ENCODE measurements around the gene KIAA0319L.
"Not testable (repeated sequence)": the region's sequence is repeated elsewhere in the genome, so short reads cannot be mapped to it uniquely, and the experiment has no call there.

KIAA0319L gene

GRCh38 chr1:35499231-35499630 lies 58.0 kb downstream of the KIAA0319L start:
- DNase-seq (ENCODE audit: low read depth in 1 of 2, low spot score in 1 of 2): no peak

- DNase-seq (ENCODE audit: low read depth in 1 of 2, low spot score in 1 of 2): no peak
These were observed 59.6 kb downstream of the KIAA0319L start for GRCh38 chr1:35497571-35497970.

- no peak for DNase-seq (ENCODE audit: low read depth in 1 of 2, low spot score in 1 of 2)
These were observed 67.0 kb downstream of the KIAA0319L start for GRCh38 chr1:35490250-35490649.

GRCh38 chr1:35488336-35488735 lies 68.9 kb downstream of the KIAA0319L start:
- no peak for DNase-seq (ENCODE audit: low read depth in 1 of 2, low spot score in 1 of 2)

GRCh38 chr1:35486858-35487408 lies 70.3 kb downstream of the KIAA0319L start:
- no peak for DNase-seq (ENCODE audit: low read depth in 1 of 2, low spot score in 1 of 2)

GRCh38 chr1:35481229-35481628 lies 76.0 kb downstream of the KIAA0319L start:
- DNase-seq (ENCODE audit: low read depth in 1 of 2, low spot score in 1 of 2): no peak

GRCh38 chr1:35477870-35478269 lies 79.3 kb downstream of the KIAA0319L start:
- no peak for DNase-seq (ENCODE audit: low read depth in 1 of 2, low spot score in 1 of 2)

GRCh38 chr1:35475856-35476674 lies 81.1 kb downstream of the KIAA0319L start:
- no peak for DNase-seq (ENCODE audit: low read depth in 1 of 2, low spot score in 1 of 2)

- no peak for DNase-seq (ENCODE audit: low read depth in 1 of 2, low spot score in 1 of 2)
These were observed 81.8 kb downstream of the KIAA0319L start for GRCh38 chr1:35475356-35475755.

- not testable (repeated sequence) for DNase-seq (ENCODE audit: low read depth in 1 of 2, low spot score in 1 of 2)
These were observed 84.0 kb downstream of the KIAA0319L start for GRCh38 chr1:35473216-35473615.

- DNase-seq (ENCODE audit: low read depth in 1 of 2, low spot score in 1 of 2): no peak
These were observed 86.1 kb downstream of the KIAA0319L start for GRCh38 chr1:35470977-35471613.

- DNase-seq (ENCODE audit: low read depth in 1 of 2, low spot score in 1 of 2): no peak
These were observed 91.1 kb downstream of the KIAA0319L start for GRCh38 chr1:35466120-35466519.

- DNase-seq (ENCODE audit: low read depth in 1 of 2, low spot score in 1 of 2): not testable (repeated sequence)
These were observed 93.5 kb downstream of the KIAA0319L start for GRCh38 chr1:35463749-35464148.

- no peak for DNase-seq (ENCODE audit: low read depth in 1 of 2, low spot score in 1 of 2)
These were observed 94.0 kb downstream of the KIAA0319L start for GRCh38 chr1:35463232-35463631.

GRCh38 chr1:35461966-35462651 lies 95.1 kb downstream of the KIAA0319L start:
- no peak for DNase-seq (ENCODE audit: low read depth in 1 of 2, low spot score in 1 of 2)

GRCh38 chr1:35460796-35461195 lies 96.4 kb downstream of the KIAA0319L start:
- no peak for DNase-seq (ENCODE audit: low read depth in 1 of 2, low spot score in 1 of 2)

- DNase-seq (ENCODE audit: low read depth in 1 of 2, low spot score in 1 of 2): no peak
These were observed 102.6 kb downstream of the KIAA0319L start for GRCh38 chr1:35454616-35455015.

- DNase-seq (ENCODE audit: low read depth in 1 of 2, low spot score in 1 of 2): no peak
These were observed 103.0 kb downstream of the KIAA0319L start for GRCh38 chr1:35454176-35454575.

GRCh38 chr1:35453031-35453430 lies 104.2 kb downstream of the KIAA0319L start:
- no peak for DNase-seq (ENCODE audit: low read depth in 1 of 2, low spot score in 1 of 2)

GRCh38 chr1:35452106-35452774 lies 105.0 kb downstream of the KIAA0319L start:
- no peak for DNase-seq (ENCODE audit: low read depth in 1 of 2, low spot score in 1 of 2)

- peak; percentile 60 to 62 for DNase-seq (ENCODE audit: low read depth in 1 of 2, low spot score in 1 of 2)
These were observed 106.1 kb downstream of the KIAA0319L start for GRCh38 chr1:35451125-35451528.
